Measurements from ENCODE around the gene CCBE1.
A peak's percentile ranks its signal among the peaks of the same experiment; 100 is the strongest.
"Not testable (repeated sequence)": the region's sequence is repeated elsewhere in the genome, so short reads cannot be mapped to it uniquely, and the experiment has no call there.

CCBE1 gene

DNA sequence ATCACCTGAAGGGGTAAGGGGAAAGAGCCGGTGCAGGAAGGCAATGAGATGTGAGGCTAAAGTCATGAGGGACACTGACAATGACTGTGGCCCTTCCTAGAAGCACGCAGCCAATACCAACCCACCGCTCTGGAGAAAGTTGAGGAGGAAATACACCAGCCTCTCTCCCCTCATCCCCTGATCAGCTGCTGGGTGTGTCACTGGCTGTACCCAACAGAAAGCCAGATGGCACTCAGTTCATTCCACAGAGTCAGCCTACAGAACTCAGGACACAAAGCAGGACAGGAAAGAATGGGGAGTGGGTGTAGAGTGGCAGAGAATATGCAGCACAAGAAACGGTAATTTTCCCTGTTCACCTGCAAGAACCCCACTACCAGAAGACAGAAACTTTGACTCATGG lies 29.7 kb downstream of the CCBE1 start:
- peaks cover 36% of the 10 kb centered on the region for H3K4me1 ChIP-seq (ENCODE audit: control insufficient read depth, insufficient read depth, low read length, unreplicated experiment)
- no peaks in the 10 kb centered on the region for H3K27me3 ChIP-seq (ENCODE audit: insufficient read depth, low read length)
- no peak overlapping the region for H3K27ac ChIP-seq (ENCODE audit: low read depth, low read length)
- no peak overlapping the region for H2AFZ ChIP-seq (ENCODE audit: low read length, unreplicated experiment)
- peaks cover 5% of the 10 kb centered on the region; the same call in 1 of the 2 replicates for H3K36me3 ChIP-seq (ENCODE audit: insufficient read depth, low read length)
- H3K79me2 ChIP-seq (ENCODE audit: control insufficient read depth, insufficient read depth, low read length, unreplicated experiment): peaks cover 88% of the 10 kb centered on the region
- H3K4me3 ChIP-seq (ENCODE audit: low read depth, low read length): no peak overlapping the region

GRCh38 chr18:59666007-59666402 lies 31.2 kb downstream of the CCBE1 start:
- peak overlapping the region; percentile 17; the same call in 1 of the 2 replicates for H3K27ac ChIP-seq (ENCODE audit: low read depth, low read length)
- H2AFZ ChIP-seq (ENCODE audit: low read length, unreplicated experiment); H3K4me3 ChIP-seq (ENCODE audit: low read depth, low read length); H3K27me3 ChIP-seq (ENCODE audit: insufficient read depth, low read length); H3K36me3 ChIP-seq (ENCODE audit: insufficient read depth, low read length): not testable (repeated sequence)
- H3K79me2 ChIP-seq (ENCODE audit: control insufficient read depth, insufficient read depth, low read length, unreplicated experiment): peaks cover 88% of the 10 kb centered on the region
- H3K4me1 ChIP-seq (ENCODE audit: control insufficient read depth, insufficient read depth, low read length, unreplicated experiment): peaks cover 40% of the 10 kb centered on the region

DNA sequence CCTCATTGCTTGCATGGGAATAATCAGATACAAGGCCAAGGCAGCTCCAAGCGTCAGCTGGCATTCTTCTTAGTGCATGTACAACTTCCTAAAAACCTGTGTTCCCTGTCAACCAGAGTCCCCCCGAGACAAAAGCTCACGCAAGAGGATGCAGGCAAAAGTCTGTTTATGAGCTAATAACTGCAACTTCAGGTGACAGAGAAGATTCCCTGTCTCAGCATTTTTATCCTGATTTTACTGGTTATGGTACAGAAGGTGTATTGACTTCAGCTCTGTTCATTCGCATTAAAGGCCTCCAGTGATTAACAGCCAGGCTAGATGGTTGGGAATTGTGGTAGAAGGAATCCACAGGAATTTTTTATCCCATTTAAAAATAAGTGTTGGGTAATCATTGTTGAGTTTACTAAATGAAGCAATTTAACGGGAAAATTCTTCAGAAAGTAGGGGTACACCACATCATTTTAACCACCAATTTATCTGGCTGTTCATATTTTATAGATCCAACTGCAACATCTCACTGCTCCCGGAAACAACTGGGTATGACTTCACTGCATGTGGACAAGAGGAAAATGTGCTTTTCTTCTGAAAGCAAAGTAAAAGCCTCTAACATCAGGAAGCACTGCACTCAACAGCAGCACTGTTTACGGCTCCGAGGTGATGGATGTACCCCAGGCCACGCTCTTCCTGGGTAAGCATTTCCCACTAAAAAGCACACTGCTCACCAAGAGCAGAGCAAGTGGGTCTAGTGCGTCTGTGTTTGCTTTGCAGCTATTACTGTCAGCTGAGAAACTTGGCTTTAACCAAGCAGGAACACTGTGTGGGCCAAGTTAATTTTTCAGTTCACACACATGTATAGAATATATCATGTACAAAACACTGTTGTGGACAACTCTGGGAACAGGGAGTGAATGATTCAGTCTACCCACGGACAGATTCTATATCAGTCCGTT lies 31.9 kb downstream of the CCBE1 start:
- Histone ChIP-seq H3K27me3 (ENCODE audit: insufficient read depth, low read length) (no peaks in the 10 kb centered on the region), H3K36me3 (ENCODE audit: insufficient read depth, low read length) (peaks cover 5% of the 10 kb centered on the region; the same call in 1 of the 2 replicates), H3K4me1 (ENCODE audit: control insufficient read depth, insufficient read depth, low read length, unreplicated experiment) (peaks cover 47% of the 10 kb centered on the region), H3K27ac (ENCODE audit: low read depth, low read length) (peak overlapping the region; percentile 17; the same call in 1 of the 2 replicates), H3K4me3 (ENCODE audit: low read depth, low read length) (no peak overlapping the region; the same call in 1 of the 2 replicates), H2AFZ (ENCODE audit: low read length, unreplicated experiment) (no peak overlapping the region), H3K79me2 (ENCODE audit: control insufficient read depth, insufficient read depth, low read length, unreplicated experiment) (peaks cover 88% of the 10 kb centered on the region)

DNA sequence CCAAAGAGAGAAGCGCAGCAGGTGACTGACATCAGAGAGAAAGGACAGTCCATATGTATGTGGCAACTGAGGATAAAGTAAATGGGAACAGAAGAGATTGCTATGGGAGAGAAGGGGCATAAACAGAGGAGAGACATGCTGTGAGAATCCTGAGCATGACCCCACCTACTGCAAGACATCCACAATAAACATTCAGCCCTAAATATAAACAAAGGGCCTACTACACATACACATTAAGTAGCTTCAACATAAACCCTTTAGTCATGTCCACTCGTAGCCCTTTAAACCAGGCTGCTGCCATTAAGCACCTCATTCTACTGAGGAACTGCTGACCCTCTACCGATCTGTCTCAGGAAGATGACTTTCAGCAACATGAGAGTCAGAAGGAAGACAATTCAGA lies 32.9 kb downstream of the CCBE1 start:
- Histone ChIP-seq H3K27ac (ENCODE audit: low read depth, low read length) (no peak overlapping the region), H3K27me3 (ENCODE audit: insufficient read depth, low read length) (no peaks in the 10 kb centered on the region), H2AFZ (ENCODE audit: low read length, unreplicated experiment) (no peak overlapping the region), H3K79me2 (ENCODE audit: control insufficient read depth, insufficient read depth, low read length, unreplicated experiment) (peaks cover 88% of the 10 kb centered on the region), H3K4me1 (ENCODE audit: control insufficient read depth, insufficient read depth, low read length, unreplicated experiment) (peaks cover 54% of the 10 kb centered on the region), H3K4me3 (ENCODE audit: low read depth, low read length) (no peak overlapping the region), H3K36me3 (ENCODE audit: insufficient read depth, low read length) (peaks cover 5% of the 10 kb centered on the region; the same call in 1 of the 2 replicates)

DNA sequence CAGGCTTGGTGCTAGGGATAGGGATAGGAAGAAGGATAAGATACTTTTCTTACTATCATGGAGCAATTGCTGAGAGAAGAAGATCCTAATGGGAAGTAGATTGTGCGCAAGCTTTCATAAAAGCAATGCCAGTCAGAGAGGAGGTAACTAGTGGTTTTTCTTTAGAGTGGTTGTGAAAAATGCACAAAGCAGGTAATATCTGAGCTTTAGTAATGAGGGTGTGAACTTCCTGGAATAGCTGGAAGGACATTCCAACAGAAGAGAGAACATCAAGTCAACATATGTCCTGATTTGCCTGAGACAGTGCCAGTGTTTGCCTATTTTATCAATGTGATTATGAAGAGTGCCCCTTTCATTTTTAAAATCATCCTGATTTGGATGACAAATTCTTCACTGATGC lies 34.1 kb downstream of the CCBE1 start:
- H3K27me3 ChIP-seq (ENCODE audit: insufficient read depth, low read length): no peaks in the 10 kb centered on the region
- H3K4me1 ChIP-seq (ENCODE audit: control insufficient read depth, insufficient read depth, low read length, unreplicated experiment): peaks cover 59% of the 10 kb centered on the region
- H3K36me3 ChIP-seq (ENCODE audit: insufficient read depth, low read length): peaks cover 5% of the 10 kb centered on the region; the same call in 1 of the 2 replicates
- no peak overlapping the region for H3K4me3 ChIP-seq (ENCODE audit: low read depth, low read length)
- H2AFZ ChIP-seq (ENCODE audit: low read length, unreplicated experiment): no peak overlapping the region
- no peak overlapping the region for H3K27ac ChIP-seq (ENCODE audit: low read depth, low read length)
- peaks cover 90% of the 10 kb centered on the region for H3K79me2 ChIP-seq (ENCODE audit: control insufficient read depth, insufficient read depth, low read length, unreplicated experiment)

GRCh38 chr18:59661891-59662701 lies 35.1 kb downstream of the CCBE1 start:
- H3K79me2 ChIP-seq (ENCODE audit: control insufficient read depth, insufficient read depth, low read length, unreplicated experiment): peaks cover 93% of the 10 kb centered on the region
- H3K36me3 ChIP-seq (ENCODE audit: insufficient read depth, low read length): peaks cover 5% of the 10 kb centered on the region; the same call in 1 of the 2 replicates
- H3K27ac ChIP-seq (ENCODE audit: low read depth, low read length): no peak overlapping the region
- no peak overlapping the region for H3K4me3 ChIP-seq (ENCODE audit: low read depth, low read length)
- H3K27me3 ChIP-seq (ENCODE audit: insufficient read depth, low read length): no peaks in the 10 kb centered on the region
- H2AFZ ChIP-seq (ENCODE audit: low read length, unreplicated experiment): no peak overlapping the region
- H3K4me1 ChIP-seq (ENCODE audit: control insufficient read depth, insufficient read depth, low read length, unreplicated experiment): peaks cover 59% of the 10 kb centered on the region

DNA sequence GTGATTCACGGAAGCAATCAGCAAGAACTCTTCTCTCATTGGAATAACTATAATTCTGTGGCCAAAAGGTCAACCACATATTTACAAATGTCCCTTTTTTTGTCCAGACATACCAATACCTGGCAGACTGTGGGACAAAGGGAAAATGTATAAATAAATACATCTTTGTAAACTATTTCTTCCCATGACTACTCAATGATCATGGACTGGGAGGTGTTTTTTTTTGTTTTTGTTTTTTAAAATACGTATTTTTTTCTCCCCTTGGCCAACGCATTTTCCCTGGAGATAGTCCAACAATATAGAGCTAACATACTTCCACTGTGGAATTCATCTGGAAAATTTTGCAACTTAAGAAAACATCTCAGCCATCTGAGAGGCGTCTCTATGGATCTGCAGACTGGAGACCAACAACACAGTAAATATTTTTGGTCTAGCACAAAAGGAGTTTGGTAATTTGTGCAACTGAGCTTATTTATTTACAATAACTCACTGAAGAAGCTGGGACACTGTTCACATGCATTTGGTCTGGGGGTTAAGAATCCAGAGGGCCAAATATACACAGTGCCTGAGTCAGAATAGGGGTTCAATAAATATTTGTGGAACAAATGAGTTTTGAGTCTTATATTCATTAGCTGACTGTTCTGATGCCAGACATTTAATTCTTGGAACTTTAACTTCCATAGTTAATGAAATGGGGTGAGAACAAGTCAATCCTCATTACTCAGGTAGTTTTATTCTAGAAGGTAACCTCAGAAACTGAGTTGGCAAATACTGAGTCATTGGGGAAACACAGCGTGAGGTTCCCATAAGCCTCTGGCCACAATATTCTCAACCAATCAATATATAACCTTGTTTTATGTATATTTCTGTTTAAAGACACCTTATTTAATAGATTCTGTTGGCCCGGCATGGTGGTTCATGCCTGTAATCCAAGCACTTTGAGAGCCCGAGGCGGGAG lies 36.2 kb downstream of the CCBE1 start:
- no peak overlapping the region for H2AFZ ChIP-seq (ENCODE audit: low read length, unreplicated experiment)
- H3K36me3 ChIP-seq (ENCODE audit: insufficient read depth, low read length): peaks cover 5% of the 10 kb centered on the region; the same call in 1 of the 2 replicates
- H3K79me2 ChIP-seq (ENCODE audit: control insufficient read depth, insufficient read depth, low read length, unreplicated experiment): peaks cover 95% of the 10 kb centered on the region
- H3K27me3 ChIP-seq (ENCODE audit: insufficient read depth, low read length): no peaks in the 10 kb centered on the region
- peaks cover 55% of the 10 kb centered on the region for H3K4me1 ChIP-seq (ENCODE audit: control insufficient read depth, insufficient read depth, low read length, unreplicated experiment)
- no peak overlapping the region for H3K4me3 ChIP-seq (ENCODE audit: low read depth, low read length)
- H3K27ac ChIP-seq (ENCODE audit: low read depth, low read length): peak overlapping the region; percentile 15; the same call in 1 of the 2 replicates

- peaks cover 5% of the 10 kb centered on the region; the same call in 1 of the 2 replicates for H3K36me3 ChIP-seq (ENCODE audit: insufficient read depth, low read length)
- H3K4me1 ChIP-seq (ENCODE audit: control insufficient read depth, insufficient read depth, low read length, unreplicated experiment): peaks cover 48% of the 10 kb centered on the region
- H3K27me3 ChIP-seq (ENCODE audit: insufficient read depth, low read length): no peaks in the 10 kb centered on the region
- peak overlapping the region; percentile 15 for H3K27ac ChIP-seq (ENCODE audit: low read depth, low read length)
- no peak overlapping the region for H2AFZ ChIP-seq (ENCODE audit: low read length, unreplicated experiment)
- peaks cover 94% of the 10 kb centered on the region for H3K79me2 ChIP-seq (ENCODE audit: control insufficient read depth, insufficient read depth, low read length, unreplicated experiment)
- H3K4me3 ChIP-seq (ENCODE audit: low read depth, low read length): peak overlapping the region; percentile 77
These were observed 36.9 kb downstream of the CCBE1 start for GRCh38 chr18:59660366-59660765.

- Histone ChIP-seq H3K4me3 (ENCODE audit: low read depth, low read length) (peak overlapping the region; percentile 77), H3K4me1 (ENCODE audit: control insufficient read depth, insufficient read depth, low read length, unreplicated experiment) (peaks cover 45% of the 10 kb centered on the region), H3K27ac (ENCODE audit: low read depth, low read length) (peak overlapping the region; percentile 15; the same call in 1 of the 2 replicates), H3K79me2 (ENCODE audit: control insufficient read depth, insufficient read depth, low read length, unreplicated experiment) (peaks cover 91% of the 10 kb centered on the region), H3K27me3 (ENCODE audit: insufficient read depth, low read length) (no peaks in the 10 kb centered on the region), H3K36me3 (ENCODE audit: insufficient read depth, low read length) (peaks cover 5% of the 10 kb centered on the region; the same call in 1 of the 2 replicates), H2AFZ (ENCODE audit: low read length, unreplicated experiment) (no peak overlapping the region)
These were observed 37.6 kb downstream of the CCBE1 start for GRCh38 chr18:59659508-59660170.
